ENCODE results near the gene GALNT7. TPM values are rescaled to one million over a fixed set of nuclear protein-coding genes. Genes with fewer than 3 reads are reported as not detected.

Gene GALNT7
- total RNA-seq, 1 experiment from 2014 or later = 51.6 TPM

- Mint-ChIP-seq H3K27me3 (ENCODE audit: unreplicated experiment) (no peaks in the 10 kb centered on the region), H3K27ac (ENCODE audit: unreplicated experiment) (no peak overlapping the region), H3K4me3 (ENCODE audit: low read depth, unreplicated experiment) (no peak overlapping the region), H3K9me3 (ENCODE audit: low read depth, unreplicated experiment) (no peaks in the 10 kb centered on the region), H3K36me3 (ENCODE audit: insufficient read depth, unreplicated experiment) (no peaks in the 10 kb centered on the region), H3K4me1 (ENCODE audit: low read depth, unreplicated experiment) (no peaks in the 10 kb centered on the region)
- no TSS peak for BruUV-seq (replicated peaks)
- TF ChIP-seq CTCF (IDR thresholded peaks at IDR 0.05; ENCODE audit: unreplicated experiment) = no peak
- intact Hi-C loops (cut with micrococcal nuclease; ENCODE audit: unreplicated experiment) = no loop called here
- DNase-seq = no peak
- CTCF ChIA-PET = no interaction called here
Measured at GRCh38 chr4:173245952-173246351, 77.3 kb downstream of the GALNT7 start.

DNA sequence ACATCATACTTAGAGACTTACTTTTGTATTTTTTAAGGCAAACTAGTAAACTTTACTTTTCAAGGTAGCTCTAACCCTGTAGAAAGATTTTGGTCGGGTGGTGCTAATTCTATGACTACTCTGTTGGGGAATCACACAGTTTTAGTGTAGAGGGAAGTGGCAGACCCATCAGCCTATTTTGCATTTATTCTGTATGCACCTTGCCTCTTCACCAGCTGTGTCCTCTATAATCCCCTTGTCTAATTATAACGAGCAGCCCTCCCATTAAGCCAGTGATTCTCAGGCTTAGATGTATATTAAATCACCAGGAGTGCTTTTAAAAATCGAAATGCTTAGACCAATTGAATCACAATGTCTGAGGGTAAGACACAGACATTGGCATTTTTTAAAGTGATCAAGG is 78.1 kb downstream of the GALNT7 start:
- no TSS peak for BruUV-seq (replicated peaks)
- Mint-ChIP-seq H3K36me3 (ENCODE audit: insufficient read depth, unreplicated experiment) (no peaks in the 10 kb centered on the region), H3K9me3 (ENCODE audit: low read depth, unreplicated experiment) (no peaks in the 10 kb centered on the region), H3K4me1 (ENCODE audit: low read depth, unreplicated experiment) (peaks cover 7% of the 10 kb centered on the region), H3K27ac (ENCODE audit: unreplicated experiment) (no peak overlapping the region), H3K27me3 (ENCODE audit: unreplicated experiment) (no peaks in the 10 kb centered on the region), H3K4me3 (ENCODE audit: low read depth, unreplicated experiment) (no peak overlapping the region)
- no peak for DNase-seq
- CTCF ChIA-PET = no interaction called here
- TF ChIP-seq CTCF (IDR thresholded peaks at IDR 0.05; ENCODE audit: unreplicated experiment) = no peak
- intact Hi-C loops (cut with micrococcal nuclease; ENCODE audit: unreplicated experiment) = no loop called here

GRCh38 chr4:173247321-173247720 is 78.7 kb downstream of the GALNT7 start:
- Mint-ChIP-seq H3K9me3 (ENCODE audit: low read depth, unreplicated experiment) (no peaks in the 10 kb centered on the region), H3K27ac (ENCODE audit: unreplicated experiment) (no peak overlapping the region), H3K4me1 (ENCODE audit: low read depth, unreplicated experiment) (peaks cover 13% of the 10 kb centered on the region), H3K27me3 (ENCODE audit: unreplicated experiment) (no peaks in the 10 kb centered on the region), H3K36me3 (ENCODE audit: insufficient read depth, unreplicated experiment) (peaks cover 2% of the 10 kb centered on the region), H3K4me3 (ENCODE audit: low read depth, unreplicated experiment) (no peak overlapping the region)
- DNase-seq = no peak
- CTCF ChIA-PET = no interaction called here
- TF ChIP-seq CTCF (IDR thresholded peaks at IDR 0.05; ENCODE audit: unreplicated experiment) = no peak
- no TSS peak for BruUV-seq (replicated peaks)
- intact Hi-C loops (cut with micrococcal nuclease; ENCODE audit: unreplicated experiment) = no loop called here

DNA sequence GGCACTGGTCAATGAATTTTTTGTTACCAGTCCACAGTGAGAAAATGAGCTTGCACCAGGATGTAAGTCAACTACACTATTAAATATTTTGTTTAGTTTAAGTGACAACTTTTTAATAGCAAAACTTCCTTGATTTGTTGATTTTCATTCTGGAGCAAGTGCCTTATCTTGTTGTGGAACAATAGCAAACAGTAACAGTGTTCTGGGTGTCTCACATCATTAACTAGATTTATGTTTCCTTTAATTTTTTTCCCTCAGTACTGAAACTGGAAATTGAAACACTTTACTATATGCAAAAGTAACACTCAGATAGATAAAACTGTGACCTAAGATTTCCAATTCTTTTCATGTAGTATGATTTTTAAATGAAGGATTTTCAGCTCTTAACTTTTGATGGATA is 80.1 kb downstream of the GALNT7 start:
- TF ChIP-seq CTCF (IDR thresholded peaks at IDR 0.05; ENCODE audit: unreplicated experiment) = no peak
- peaks cover 26% of the 10 kb centered on the region for H3K4me1 Mint-ChIP-seq (ENCODE audit: low read depth, unreplicated experiment)
- no peaks in the 10 kb centered on the region for H3K9me3 Mint-ChIP-seq (ENCODE audit: low read depth, unreplicated experiment)

More for the DNA sequence above, 80.1 kb downstream of the GALNT7 start:
- DNase-seq = no peak
- H3K4me3 Mint-ChIP-seq (ENCODE audit: low read depth, unreplicated experiment) = no peak overlapping the region
- no peak overlapping the region for H3K27ac Mint-ChIP-seq (ENCODE audit: unreplicated experiment)
- no peaks in the 10 kb centered on the region for H3K27me3 Mint-ChIP-seq (ENCODE audit: unreplicated experiment)
- BruUV-seq (replicated peaks) = no TSS peak
- intact Hi-C loops (cut with micrococcal nuclease; ENCODE audit: unreplicated experiment) = no loop called here
- H3K36me3 Mint-ChIP-seq (ENCODE audit: insufficient read depth, unreplicated experiment) = peaks cover 8% of the 10 kb centered on the region
- CTCF ChIA-PET = interaction anchor here (1.1 kb wide), 1 partner anchor 235 kb away, joined by 3 read pairs; no protein-coding TSS in a partner anchor

All from Calu3 (cell line).